Stimulated activated memory B cell treated with anti-CD40 and anti-IgM and Interleukin-4, amounts not matched to agents 10 μg/mL and 1 μg/mL and 100 μg/mL, for 72 hours (primary cell): Measurements from ENCODE around the gene CALML3.

Experiments used
- ATAC-seq: fragments of 150-1000 bp; cut with Tn5 transposase; 2 replicates; pipeline ENCODE4 v1.10.0; 2021
- H3K27ac Mint-ChIP-seq: one replicate; pipeline ENCODE4 v1.8.0; 2022; ENCODE audit warnings: mild to moderate bottlenecking, mixed read lengths
- H3K27me3 Mint-ChIP-seq: one replicate; pipeline ENCODE4 v1.8.0; 2022; ENCODE audit warnings: mixed read lengths
- H3K36me3 Mint-ChIP-seq: one replicate; pipeline ENCODE4 v1.8.0; 2022; ENCODE audit warnings: mixed read lengths
- H3K4me1 Mint-ChIP-seq: one replicate; pipeline ENCODE4 v1.8.0; 2022; ENCODE audit warnings: mixed read lengths
- H3K4me3 Mint-ChIP-seq: one replicate; pipeline ENCODE4 v1.8.0; 2022; ENCODE audit warnings: mild to moderate bottlenecking, moderate library complexity, mixed read lengths
- H3K9me3 Mint-ChIP-seq: one replicate; pipeline ENCODE4 v1.8.0; 2022; ENCODE audit warnings: mixed read lengths

CALML3 gene

DNA sequence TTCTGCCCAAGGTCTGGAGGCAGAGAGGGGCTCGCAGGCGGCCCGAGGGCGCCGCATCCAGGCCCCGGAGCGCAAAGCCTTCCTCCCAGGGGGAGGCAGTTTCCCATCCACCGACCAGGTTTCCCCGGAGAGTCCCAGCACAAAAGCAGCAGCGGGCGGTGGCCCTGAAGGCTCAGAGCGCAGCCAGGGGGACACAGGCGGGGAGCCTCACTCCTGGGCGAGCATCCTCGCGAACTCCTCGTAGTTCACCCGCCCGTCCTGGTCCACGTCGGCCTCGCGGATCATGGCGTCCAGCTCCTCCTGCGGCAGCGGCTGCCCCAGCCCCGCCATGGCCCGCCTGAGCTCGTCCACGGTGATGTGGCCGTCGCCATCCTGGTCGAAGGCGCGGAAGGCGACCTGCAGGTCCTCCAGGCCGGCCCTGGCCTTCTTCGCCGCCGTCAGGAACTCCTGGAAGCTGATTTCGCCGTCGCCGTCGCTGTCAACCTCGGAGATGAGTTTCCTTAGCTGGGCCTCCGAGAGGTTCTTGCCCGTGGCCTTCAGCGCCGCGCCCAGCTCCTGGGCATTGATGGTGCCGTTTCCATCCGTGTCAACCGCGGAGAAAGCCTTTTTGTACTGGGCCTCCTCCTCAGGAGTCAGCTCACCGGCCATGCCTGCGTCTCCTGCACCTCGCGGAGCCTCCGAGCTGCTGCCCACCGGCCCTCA is 25.8 kb upstream of the CALML3 start:
- no peaks in the 10 kb centered on the region for H3K4me1 Mint-ChIP-seq
- no peak overlapping the region for H3K27ac Mint-ChIP-seq

DNA sequence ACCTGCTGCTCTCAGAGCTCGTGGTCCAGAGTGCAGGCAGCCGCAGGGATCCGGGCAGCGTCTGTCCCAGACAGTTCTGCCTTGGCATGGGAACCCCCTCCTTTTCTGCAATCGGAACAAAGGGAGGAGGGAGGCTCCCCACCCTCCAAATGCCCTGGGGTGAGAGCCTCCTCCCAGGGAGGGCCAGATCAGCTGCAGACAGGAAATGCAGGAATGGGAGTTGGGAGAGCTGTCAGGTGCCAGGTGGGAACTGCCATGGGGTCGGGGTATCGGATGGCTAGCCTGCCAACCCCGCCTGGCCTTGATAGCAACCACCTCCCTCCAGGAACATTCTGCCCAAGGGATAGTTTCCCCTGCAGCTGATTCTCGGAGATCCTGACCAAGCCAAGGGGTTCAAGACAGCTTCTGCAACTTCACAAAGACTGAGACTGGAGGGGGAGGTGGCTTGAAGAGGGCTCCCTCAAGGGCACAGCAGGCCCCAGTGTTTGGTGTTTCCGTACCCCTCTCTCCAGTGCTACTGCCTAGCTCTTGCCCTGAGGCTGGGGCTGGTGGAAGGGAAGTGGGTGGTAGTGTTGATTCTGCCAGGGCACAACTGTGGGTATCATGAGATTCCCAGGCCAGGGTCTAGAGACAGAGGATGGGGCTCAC is 25.1 kb upstream of the CALML3 start, which contains the start of gene CALML5:
Gene CALML5 (minus strand): TSS at position 78 of the 648 bp plus-strand sequence. CDS start 132 bp downstream, outside the sequence.
- no peak for ATAC-seq
- H3K4me1 Mint-ChIP-seq, result no peaks in the 10 kb centered on the region

More for the DNA sequence above, 25.8 kb upstream of the CALML3 start:
- Mint-ChIP-seq H3K27me3 (peaks cover 26% of the 10 kb centered on the region), H3K9me3 (no peaks in the 10 kb centered on the region), H3K4me3 (no peak overlapping the region), H3K36me3 (no peaks in the 10 kb centered on the region)
- ATAC-seq, result no peak

DNA sequence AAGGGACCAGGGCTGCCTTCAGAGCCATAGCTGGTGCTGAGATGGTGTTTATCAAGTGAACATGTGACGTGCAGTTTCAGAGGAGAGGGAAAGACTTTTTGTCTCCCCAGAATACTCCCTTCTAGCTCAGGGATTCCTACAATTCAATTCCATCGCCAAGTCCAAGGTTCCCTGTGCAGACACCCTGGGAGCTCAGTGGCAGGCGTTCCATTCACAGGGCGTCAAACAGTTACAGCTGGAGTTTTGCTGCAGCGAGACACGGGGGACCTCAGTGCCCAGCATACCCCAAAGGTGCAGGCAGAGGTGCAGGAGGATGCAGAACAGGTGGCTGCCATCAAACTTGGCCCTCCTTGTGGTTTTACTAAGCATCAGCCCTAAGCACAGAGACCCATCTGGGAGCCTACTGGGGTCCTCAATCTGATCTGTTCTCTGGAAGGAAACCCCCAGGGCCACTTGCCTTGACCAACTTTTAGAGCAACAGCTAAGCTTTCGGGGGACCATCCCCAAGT is 24.5 kb upstream of the CALML3 start:
- Mint-ChIP-seq H3K4me3 (no peak overlapping the region), H3K36me3 (no peaks in the 10 kb centered on the region)

More for the DNA sequence above, 25.1 kb upstream of the CALML3 start, which contains the start of gene CALML5:
- Mint-ChIP-seq H3K36me3 (no peaks in the 10 kb centered on the region), H3K4me3 (no peak within 1 kb of the TSS), H3K27ac (no peak within 1 kb of the TSS), H3K27me3 (peaks cover 32% of the 10 kb centered on the region), H3K9me3 (no peaks in the 10 kb centered on the region)

DNA sequence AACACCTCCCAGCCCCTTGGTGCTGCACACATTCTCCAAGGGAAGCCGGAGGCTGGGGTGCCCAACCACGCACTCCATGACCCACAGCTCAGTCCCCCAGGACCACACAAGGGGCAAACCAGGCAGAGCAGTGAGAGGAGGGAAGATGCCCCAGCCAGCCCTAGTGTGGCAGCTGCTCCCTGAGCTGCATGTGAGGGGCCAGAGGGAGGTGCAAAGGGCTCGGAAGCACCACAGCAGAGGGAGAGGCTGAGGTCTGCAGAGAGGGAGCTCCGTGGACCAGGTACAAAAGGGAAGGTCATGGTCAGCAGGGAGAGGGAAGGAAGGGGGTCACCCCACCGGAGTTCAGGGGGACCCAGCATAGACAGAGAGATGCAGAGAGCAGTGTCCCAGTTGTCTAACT is 23.9 kb upstream of the CALML3 start:
- no peaks in the 10 kb centered on the region for H3K36me3 Mint-ChIP-seq
- H3K27ac Mint-ChIP-seq, result no peak overlapping the region
- ATAC-seq, result no peak
- no peak overlapping the region for H3K4me3 Mint-ChIP-seq
- H3K9me3 Mint-ChIP-seq, result no peaks in the 10 kb centered on the region
- H3K4me1 Mint-ChIP-seq, result no peaks in the 10 kb centered on the region
- peaks cover 44% of the 10 kb centered on the region for H3K27me3 Mint-ChIP-seq

More for the DNA sequence above, 24.5 kb upstream of the CALML3 start:
- peaks cover 37% of the 10 kb centered on the region for H3K27me3 Mint-ChIP-seq
- no peaks in the 10 kb centered on the region for H3K9me3 Mint-ChIP-seq
- no peak for ATAC-seq
- no peaks in the 10 kb centered on the region for H3K4me1 Mint-ChIP-seq
- no peak overlapping the region for H3K27ac Mint-ChIP-seq

DNA sequence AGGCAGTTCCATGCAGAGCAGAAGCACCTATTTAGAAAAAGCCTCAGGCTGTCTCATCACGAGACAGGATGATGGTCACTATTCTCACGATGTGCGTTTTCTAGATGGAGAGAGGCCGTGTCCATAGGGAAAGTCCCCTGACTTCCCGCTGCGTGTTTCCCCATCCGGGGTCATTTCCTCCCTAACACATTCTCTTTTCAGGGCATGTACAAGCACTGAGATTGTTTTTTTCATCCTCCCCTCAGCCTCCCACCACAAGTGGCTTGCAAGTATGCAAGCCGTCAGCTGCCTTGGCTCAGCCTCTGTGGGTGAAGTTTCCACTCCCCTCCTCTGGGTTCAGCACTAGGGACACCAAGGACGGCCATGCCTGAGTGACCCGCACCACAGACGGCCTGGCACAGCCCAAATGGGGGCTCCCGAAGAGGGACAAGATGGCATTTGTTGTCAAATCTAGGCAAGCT is 22.7 kb upstream of the CALML3 start:
- no peaks in the 10 kb centered on the region for H3K4me1 Mint-ChIP-seq
- H3K9me3 Mint-ChIP-seq, result no peaks in the 10 kb centered on the region
- H3K27ac Mint-ChIP-seq, result no peak overlapping the region
- no peaks in the 10 kb centered on the region for H3K36me3 Mint-ChIP-seq
- no peak overlapping the region for H3K4me3 Mint-ChIP-seq
- no peak for ATAC-seq
- peaks cover 55% of the 10 kb centered on the region for H3K27me3 Mint-ChIP-seq

DNA sequence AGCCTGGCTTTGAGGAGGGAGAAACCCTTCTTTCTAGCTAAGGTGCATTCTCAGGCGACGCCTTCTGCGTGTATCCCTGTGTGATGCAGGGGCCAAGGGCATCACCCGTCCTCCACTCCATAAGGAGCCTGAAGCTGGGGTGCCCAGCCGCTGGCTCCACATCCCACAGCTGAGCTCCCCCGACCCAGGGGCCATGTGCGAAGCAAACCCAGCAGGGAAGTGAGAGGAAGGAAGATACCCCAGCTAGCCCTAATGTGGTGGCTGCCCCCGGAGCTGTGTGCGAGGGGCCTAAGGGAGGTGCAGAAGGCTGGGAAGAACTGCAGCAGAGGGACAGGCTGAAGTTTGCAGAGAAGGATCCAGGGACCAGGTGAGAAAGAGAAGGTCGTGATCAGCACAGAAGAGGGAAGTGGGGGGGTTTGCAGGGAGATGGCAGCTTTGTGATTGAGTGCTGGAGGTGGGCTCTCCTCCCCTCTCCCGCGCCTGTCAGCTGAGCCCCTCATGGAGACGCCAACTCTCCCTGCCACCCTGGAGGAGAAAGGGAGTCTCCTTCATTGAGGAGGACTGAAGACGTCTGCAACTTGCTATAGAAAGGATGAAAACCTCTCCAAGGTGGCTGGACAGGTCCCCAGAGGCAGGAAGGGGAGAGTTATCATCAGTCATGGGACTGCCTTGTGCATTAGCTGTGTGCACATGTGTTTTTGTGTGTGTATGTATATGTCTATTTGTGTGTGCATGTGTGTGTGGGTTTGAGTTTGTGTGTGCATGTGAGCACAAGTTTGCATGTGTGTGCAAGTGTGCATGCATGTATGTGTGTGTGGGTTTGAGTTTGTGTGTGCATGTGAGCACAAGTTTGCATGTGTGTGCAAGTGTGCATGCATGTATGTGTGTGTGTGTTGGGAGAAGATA is 21.9 kb upstream of the CALML3 start:
- Mint-ChIP-seq H3K27me3 (peaks cover 56% of the 10 kb centered on the region), H3K4me1 (no peaks in the 10 kb centered on the region), H3K4me3 (no peak overlapping the region), H3K9me3 (no peaks in the 10 kb centered on the region), H3K27ac (no peak overlapping the region), H3K36me3 (no peaks in the 10 kb centered on the region)
- no peak for ATAC-seq

DNA sequence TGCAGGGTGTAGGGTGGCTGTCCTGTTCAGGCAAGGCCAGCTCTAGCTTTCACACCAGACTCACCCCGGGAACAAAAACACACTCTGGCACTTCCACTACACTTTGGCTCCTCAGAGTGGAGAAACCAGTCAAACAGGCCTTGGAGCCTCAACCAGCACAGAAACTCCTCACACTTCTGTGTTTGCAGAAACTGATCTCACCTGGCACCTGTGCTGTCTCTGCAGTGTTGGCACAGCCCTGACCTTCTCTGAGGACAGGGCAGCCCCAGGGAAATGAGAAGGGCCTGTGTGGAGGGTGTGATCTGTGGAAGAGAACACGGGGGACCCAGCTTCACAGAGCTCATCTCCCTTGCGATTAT is 21.3 kb upstream of the CALML3 start:
- Mint-ChIP-seq H3K27ac (no peak overlapping the region), H3K4me3 (no peak overlapping the region), H3K4me1 (no peaks in the 10 kb centered on the region), H3K36me3 (no peaks in the 10 kb centered on the region), H3K27me3 (peaks cover 58% of the 10 kb centered on the region), H3K9me3 (no peaks in the 10 kb centered on the region)
- no peak for ATAC-seq

DNA sequence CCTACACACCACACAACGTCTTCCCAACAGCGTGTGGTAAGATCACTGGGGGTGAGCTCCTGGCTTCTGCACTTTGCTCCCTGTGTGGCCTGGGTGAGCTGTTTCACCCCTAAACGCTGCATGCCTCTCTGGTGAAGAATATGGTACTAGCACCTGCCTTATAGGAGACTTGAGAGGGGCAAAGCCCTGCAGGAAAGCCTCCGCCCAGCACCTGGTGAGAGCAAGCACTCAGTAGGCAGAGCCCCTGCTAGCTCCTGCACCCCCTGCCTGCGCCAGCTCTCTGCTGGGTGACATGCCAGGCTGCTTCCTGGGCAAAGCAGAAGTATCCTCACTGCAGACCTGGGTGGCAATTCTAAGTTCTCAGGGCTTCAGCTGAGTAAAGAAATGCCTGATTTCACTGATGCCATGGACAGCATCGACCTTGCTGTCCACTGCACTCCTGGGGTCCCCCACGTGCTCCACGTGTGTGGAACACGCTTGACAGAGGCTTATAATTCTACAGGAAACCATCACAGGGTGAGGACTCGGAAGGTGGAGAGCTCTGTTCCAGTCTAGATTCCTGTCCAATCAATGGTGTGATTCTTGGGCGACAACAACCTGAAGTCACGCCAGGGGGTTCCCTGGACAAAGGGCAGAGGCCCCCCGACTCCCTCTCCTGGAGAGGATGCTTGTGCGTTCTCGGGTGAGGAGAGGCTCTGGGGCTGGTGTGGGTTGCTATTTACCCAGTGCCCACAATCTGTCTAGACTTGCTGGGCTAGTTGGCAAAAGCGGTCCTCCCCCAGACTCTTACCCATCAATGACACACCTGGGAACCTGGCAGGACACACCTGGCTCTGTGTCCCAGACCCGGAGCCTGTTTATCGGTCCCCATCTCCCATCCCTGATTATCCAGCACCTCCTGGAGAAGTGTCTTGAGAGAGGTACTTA is 20.4 kb upstream of the CALML3 start:
- peaks cover 67% of the 10 kb centered on the region for H3K27me3 Mint-ChIP-seq
- H3K4me1 Mint-ChIP-seq, result no peaks in the 10 kb centered on the region
- no peaks in the 10 kb centered on the region for H3K9me3 Mint-ChIP-seq
- no peak for ATAC-seq
- H3K4me3 Mint-ChIP-seq, result no peak overlapping the region
- no peak overlapping the region for H3K27ac Mint-ChIP-seq
- no peaks in the 10 kb centered on the region for H3K36me3 Mint-ChIP-seq

DNA sequence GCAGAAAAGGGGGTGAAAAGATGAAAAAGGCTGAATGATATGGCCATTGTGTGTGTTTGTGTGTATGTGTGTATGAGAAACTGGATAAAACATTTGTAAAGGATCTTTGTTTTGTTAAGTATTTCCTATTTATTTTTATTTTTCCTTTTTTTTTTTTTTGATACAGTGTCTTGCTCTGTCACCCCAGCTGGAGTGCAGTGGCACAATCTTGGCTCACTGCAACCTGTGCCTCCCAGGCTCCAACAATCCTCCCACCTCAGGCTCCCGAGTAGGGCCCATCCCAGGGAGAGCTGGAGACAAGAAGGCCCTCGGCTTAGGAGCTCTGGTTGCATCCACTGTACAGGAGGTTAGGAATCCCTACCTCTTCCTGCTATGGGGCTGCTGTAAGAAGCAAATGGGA is 18.5 kb upstream of the CALML3 start:
- Mint-ChIP-seq H3K4me1 (no peaks in the 10 kb centered on the region), H3K27ac (no peak overlapping the region), H3K4me3 (no peak overlapping the region), H3K36me3 (no peaks in the 10 kb centered on the region), H3K9me3 (no peaks in the 10 kb centered on the region), H3K27me3 (peaks cover 58% of the 10 kb centered on the region)
- no peak for ATAC-seq

DNA sequence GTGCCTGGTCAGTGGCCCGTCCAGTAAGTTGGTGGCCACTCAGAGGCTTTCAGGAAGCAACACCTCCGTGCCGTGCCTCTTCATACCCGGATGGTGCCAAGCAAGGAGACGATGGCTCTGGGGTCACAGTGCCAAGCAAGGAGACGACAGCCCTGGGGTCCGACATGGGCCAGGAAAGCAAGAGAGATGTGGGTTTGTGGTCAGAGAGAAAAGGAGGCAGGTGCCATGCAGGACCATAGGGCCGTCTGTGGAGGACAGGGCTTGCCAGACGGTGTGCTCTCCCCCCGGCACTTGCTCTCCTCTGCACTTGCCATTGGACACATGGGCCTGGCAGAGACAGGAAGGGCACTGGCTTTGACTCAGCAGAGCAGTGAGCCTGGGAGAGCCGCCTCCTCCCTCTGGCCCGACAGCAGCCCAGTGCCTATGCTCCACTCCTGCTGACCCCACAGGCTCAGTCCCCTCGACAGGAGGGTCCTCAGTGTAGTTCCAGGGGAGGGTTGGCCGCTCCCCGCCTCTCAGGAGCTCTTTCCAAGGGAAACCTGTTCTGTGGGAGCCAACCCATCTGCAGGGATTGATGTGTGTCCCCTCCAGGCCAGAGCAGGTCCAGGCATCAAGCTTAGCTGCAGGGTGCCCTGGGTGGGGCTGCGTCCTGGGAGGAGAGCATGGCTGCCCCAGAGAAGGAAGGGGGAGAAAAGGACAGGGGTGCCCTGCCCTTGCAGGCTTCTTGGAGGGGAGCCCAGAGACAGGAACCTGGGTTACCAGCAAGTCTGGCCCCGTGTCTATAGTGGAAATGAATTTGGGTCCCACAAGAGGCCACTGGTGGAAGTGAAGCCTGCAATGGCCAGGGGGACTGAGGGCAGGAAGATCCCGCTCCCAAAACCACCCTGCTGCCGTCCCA is 17.8 kb upstream of the CALML3 start:
- H3K4me1 Mint-ChIP-seq, result no peaks in the 10 kb centered on the region
- H3K9me3 Mint-ChIP-seq, result no peaks in the 10 kb centered on the region
- peaks cover 61% of the 10 kb centered on the region for H3K27me3 Mint-ChIP-seq
- H3K36me3 Mint-ChIP-seq, result no peaks in the 10 kb centered on the region
- no peak overlapping the region for H3K4me3 Mint-ChIP-seq
- no peak for ATAC-seq
- no peak overlapping the region for H3K27ac Mint-ChIP-seq

DNA sequence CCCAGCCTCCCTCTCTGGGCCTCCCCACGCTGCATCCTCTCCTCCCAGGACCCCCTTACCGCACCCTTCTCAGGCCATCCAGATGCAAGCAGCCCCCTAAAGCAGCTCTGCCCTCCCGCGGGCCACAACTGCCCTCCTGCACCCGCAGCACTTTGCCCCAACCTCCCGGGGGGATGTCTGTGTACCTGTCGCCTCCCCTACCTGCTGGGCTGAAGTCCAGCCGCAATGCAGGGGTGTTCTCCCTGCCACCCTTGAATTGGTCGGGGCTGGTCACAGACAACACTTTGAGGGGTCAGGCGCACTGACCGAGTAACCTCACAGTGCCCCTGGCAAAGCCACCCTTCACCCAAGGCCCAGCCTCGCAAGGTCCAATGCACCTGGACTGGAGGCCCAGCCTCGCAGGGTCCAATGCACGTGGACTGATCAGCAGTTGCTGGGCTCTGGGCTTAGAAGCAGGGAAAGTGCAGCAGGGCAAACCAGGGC is 17.1 kb upstream of the CALML3 start:
- Mint-ChIP-seq H3K9me3 (no peaks in the 10 kb centered on the region), H3K4me3 (no peak overlapping the region), H3K27me3 (peaks cover 64% of the 10 kb centered on the region), H3K4me1 (no peaks in the 10 kb centered on the region), H3K27ac (no peak overlapping the region), H3K36me3 (no peaks in the 10 kb centered on the region)
- peak; percentile 9 for ATAC-seq

DNA sequence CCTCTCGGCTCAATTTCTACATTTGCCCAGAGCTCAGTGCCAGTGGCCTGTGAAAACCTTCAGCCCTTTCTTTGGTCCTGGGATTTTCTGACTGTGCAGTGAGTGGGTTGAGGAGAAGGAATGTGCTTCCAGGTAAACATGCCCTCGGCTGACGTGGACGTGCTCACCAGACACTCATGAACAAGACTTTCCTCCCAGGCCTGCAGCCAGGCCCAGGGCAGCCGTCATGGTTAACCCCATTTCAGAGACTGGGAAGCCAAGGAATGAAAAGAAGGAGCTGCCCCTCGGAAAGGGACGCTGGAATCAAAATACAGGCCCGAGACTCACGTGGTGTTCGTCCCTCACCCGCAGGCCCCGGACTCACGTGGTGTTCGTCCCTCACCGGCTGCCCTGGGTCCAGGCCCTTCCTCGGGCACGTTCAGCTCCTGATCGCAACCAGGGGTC is 16.6 kb upstream of the CALML3 start:
- peaks cover 59% of the 10 kb centered on the region for H3K27me3 Mint-ChIP-seq
- no peak for ATAC-seq
- no peak overlapping the region for H3K4me3 Mint-ChIP-seq
- H3K27ac Mint-ChIP-seq, result no peak overlapping the region
- no peaks in the 10 kb centered on the region for H3K36me3 Mint-ChIP-seq
- H3K9me3 Mint-ChIP-seq, result no peaks in the 10 kb centered on the region
- H3K4me1 Mint-ChIP-seq, result no peaks in the 10 kb centered on the region

DNA sequence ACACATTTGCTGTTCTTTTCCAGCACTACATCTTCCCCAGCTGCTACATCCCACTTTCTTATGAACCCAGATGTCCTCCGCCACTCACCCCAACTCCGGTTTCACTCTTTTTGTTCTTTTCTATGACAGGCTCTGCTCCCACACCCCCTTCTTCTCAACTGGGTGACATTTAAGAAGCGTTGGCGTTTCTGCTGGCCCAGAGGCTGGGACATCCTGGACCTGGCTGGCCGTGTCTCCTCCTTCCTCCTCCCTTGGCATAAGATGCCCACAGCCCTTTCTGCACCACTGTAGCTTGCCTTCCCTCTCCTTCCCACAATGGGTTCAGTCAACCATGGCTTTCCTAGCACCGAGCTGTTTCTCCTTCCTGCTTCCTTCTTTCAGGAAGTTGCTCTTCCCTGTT is 16.0 kb upstream of the CALML3 start:
- ATAC-seq, result no peak

More for the DNA sequence above, 16.0 kb upstream of the CALML3 start:
- Mint-ChIP-seq H3K36me3 (no peaks in the 10 kb centered on the region), H3K4me3 (no peak overlapping the region), H3K27ac (no peak overlapping the region), H3K9me3 (no peaks in the 10 kb centered on the region), H3K4me1 (no peaks in the 10 kb centered on the region), H3K27me3 (peaks cover 53% of the 10 kb centered on the region)
